Left ventricle myocardium inferior (tissue), 1 donor: Measurements from ENCODE around the gene OLFML2A. TPM values are rescaled to one million over a fixed set of nuclear protein-coding genes. Genes with fewer than 3 reads are reported as not detected.
"Not testable (repeated sequence)": the region's sequence is repeated elsewhere in the genome, so short reads cannot be mapped to it uniquely, and the experiment has no call there.

Experiments used
- DNase-seq: peaks from one replicate; pipeline ENCODE4 v3.0.0-alpha.2; 2020
- H3K27ac ChIP-seq: fragments of 200-600 bp; replicated peaks from 2 replicates; pipeline ENCODE4 v1.8.0; 2021
- H3K27me3 ChIP-seq: fragments of 200-600 bp; 2 replicates; pipeline ENCODE4 v1.8.0; 2021; ENCODE audit warnings: low read depth
- H3K36me3 ChIP-seq: fragments of 200-600 bp; 2 replicates; pipeline ENCODE4 v1.8.0; 2021
- H3K4me1 ChIP-seq: fragments of 200-600 bp; 2 replicates; pipeline ENCODE4 v1.8.0; 2021
- H3K4me3 ChIP-seq: fragments of 200-600 bp; 2 replicates; pipeline ENCODE4 v1.8.0; 2021; ENCODE audit warnings: mild to moderate bottlenecking, moderate library complexity
- H3K9me3 ChIP-seq: fragments of 200-600 bp; replicated peaks from 2 replicates; pipeline ENCODE4 v1.8.0; 2021
- intact Hi-C: fragments of 100-400 bp; cut with micrococcal nuclease; formaldehyde crosslinking; loops from one replicate; pipeline ENCODE4 v1.11.0; 2022
- total RNA-seq: library from RNA; stranded (reverse); fragmentation: NEBNext Ultra II Directional; extraction: Animal tissue kit (Norgen Biotek cat#: 25700); gene quantifications from one replicate; pipeline ENCODE4 v1.2.1, GENCODE V29; 2021
- TF ChIP-seq, protein P1 (sequence below): fragments of 200-600 bp; IDR thresholded peaks from 2 replicates; pipeline ENCODE4 v1.8.0; 2021; ENCODE audit warnings: antibody characterized with exemption, mild to moderate bottlenecking, borderline replicate concordance
- donor health status: DM: no; HTN: yes; CAD: no; lungs with severe emphysema.

Gene OLFML2A
- total RNA-seq, 1 donor from 2014 or later: 41.1 TPM

DNA sequence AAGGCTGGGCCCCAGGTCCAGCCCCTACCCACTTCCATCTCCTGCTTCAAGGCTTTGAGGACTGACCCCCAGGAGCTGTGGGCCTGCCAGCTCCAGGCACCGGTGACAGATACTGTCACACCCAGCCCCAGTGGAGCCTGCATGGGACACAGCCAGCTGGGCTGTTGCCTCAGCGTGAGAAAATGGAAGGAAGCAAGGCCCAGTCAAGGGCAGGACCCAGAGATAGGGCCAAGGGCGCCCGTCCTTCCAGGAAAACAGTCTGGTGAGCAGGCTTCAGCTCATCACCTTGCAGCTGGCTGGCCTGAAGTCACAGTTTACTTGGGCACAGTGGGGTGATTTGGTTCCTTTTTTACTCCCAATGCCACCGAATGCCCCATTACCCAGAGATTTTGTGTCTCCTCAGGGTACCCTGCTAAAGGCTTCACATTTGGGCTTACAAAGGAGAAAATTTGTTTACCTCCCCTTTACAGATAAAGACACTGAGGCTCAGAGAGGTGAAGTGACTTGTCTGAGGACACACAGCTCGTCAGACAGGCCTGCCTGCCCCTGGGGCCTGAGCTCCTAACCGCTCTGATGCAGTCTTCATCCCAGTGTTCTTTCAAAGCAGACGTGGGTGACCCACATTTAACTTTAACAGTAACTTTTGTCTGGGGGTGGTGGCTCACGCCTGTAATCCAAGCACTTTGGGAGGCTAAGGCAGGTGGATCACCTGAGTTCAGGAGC, 54.9 kb downstream of the OLFML2A start:
- intact Hi-C loops: no loop called here
- no peaks in the 10 kb centered on the region for H3K27me3 ChIP-seq
- peaks cover 59% of the 10 kb centered on the region for H3K4me1 ChIP-seq
- TF ChIP-seq, protein P1, sequence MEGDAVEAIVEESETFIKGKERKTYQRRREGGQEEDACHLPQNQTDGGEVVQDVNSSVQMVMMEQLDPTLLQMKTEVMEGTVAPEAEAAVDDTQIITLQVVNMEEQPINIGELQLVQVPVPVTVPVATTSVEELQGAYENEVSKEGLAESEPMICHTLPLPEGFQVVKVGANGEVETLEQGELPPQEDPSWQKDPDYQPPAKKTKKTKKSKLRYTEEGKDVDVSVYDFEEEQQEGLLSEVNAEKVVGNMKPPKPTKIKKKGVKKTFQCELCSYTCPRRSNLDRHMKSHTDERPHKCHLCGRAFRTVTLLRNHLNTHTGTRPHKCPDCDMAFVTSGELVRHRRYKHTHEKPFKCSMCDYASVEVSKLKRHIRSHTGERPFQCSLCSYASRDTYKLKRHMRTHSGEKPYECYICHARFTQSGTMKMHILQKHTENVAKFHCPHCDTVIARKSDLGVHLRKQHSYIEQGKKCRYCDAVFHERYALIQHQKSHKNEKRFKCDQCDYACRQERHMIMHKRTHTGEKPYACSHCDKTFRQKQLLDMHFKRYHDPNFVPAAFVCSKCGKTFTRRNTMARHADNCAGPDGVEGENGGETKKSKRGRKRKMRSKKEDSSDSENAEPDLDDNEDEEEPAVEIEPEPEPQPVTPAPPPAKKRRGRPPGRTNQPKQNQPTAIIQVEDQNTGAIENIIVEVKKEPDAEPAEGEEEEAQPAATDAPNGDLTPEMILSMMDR: no peak
- H3K36me3 ChIP-seq: no peaks in the 10 kb centered on the region
- peak overlapping the region; percentile 96 for H3K27ac ChIP-seq
- H3K4me3 ChIP-seq: no peak overlapping the region
- peak; percentile 81 for DNase-seq
- no peaks in the 10 kb centered on the region for H3K9me3 ChIP-seq

GRCh38 chr9:124834591-124834990, 57.7 kb downstream of the OLFML2A start:
- TF ChIP-seq, protein P1: no peak
- H3K9me3 ChIP-seq: no peaks in the 10 kb centered on the region
- peaks cover 62% of the 10 kb centered on the region for H3K4me1 ChIP-seq
- H3K4me3 ChIP-seq: peak overlapping the region; percentile 40
- peak overlapping the region; percentile 96 for H3K27ac ChIP-seq
- no peak for DNase-seq
- no peaks in the 10 kb centered on the region for H3K36me3 ChIP-seq
- no peaks in the 10 kb centered on the region for H3K27me3 ChIP-seq
- intact Hi-C loops: no loop called here

DNA sequence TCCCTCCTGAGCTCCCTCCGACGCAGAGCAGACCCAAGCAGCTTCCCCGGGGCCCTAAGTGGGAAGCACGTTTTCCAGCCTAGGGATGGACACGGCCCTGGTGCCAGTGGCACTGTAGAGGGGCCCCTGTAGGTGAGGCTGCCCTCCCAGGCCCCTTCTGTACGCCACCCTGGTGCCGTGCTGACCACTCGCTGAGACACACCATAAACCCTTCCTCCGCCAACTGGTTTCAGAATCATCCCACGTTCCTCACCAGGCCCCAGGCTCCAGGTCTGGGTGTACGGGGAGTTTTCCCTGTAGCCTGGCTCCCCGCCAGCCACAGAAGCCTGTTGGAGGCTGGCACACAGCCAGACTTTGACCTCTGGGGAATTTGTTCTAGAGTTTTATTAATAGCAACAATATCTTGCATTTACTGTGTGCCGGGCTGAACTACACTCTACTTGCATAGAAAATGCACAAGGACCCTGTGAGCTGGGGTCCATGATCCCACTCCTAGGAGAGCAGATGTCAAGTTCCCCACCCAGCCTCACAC, 58.2 kb downstream of the OLFML2A start:
- H3K4me1 ChIP-seq: peaks cover 67% of the 10 kb centered on the region
- H3K9me3 ChIP-seq: no peaks in the 10 kb centered on the region
- peak overlapping the region; percentile 40 for H3K4me3 ChIP-seq
- DNase-seq: peak; percentile 90
- no peaks in the 10 kb centered on the region for H3K36me3 ChIP-seq
- H3K27me3 ChIP-seq: no peaks in the 10 kb centered on the region
- TF ChIP-seq, protein P1: no peak
- H3K27ac ChIP-seq: peak overlapping the region; percentile 96
- intact Hi-C loops: no loop called here

DNA sequence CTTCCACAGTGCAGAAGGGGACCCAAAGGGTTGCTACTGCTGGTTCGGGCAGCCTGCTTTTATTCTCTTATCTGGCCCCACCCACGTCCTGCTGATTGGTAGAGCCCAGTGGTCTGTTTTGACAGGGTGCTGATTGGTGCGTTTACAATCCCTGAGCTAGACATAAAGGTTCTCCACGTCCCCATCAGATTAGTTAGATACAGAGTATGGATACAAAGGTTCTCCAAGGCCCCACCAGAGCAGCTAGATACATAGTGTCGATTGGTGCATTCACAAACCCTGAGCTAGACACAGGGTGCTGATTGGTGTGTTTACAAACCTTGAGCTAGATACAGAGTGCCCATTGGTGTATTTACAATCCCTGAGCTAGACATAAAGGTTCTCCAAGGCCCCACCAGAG, 61.2 kb downstream of the OLFML2A start:
- intact Hi-C loops, H3K27ac ChIP-seq, H3K4me3 ChIP-seq, H3K9me3 ChIP-seq, H3K36me3 ChIP-seq, DNase-seq, H3K27me3 ChIP-seq: not testable (repeated sequence)
- peaks cover 55% of the 10 kb centered on the region for H3K4me1 ChIP-seq

DNA sequence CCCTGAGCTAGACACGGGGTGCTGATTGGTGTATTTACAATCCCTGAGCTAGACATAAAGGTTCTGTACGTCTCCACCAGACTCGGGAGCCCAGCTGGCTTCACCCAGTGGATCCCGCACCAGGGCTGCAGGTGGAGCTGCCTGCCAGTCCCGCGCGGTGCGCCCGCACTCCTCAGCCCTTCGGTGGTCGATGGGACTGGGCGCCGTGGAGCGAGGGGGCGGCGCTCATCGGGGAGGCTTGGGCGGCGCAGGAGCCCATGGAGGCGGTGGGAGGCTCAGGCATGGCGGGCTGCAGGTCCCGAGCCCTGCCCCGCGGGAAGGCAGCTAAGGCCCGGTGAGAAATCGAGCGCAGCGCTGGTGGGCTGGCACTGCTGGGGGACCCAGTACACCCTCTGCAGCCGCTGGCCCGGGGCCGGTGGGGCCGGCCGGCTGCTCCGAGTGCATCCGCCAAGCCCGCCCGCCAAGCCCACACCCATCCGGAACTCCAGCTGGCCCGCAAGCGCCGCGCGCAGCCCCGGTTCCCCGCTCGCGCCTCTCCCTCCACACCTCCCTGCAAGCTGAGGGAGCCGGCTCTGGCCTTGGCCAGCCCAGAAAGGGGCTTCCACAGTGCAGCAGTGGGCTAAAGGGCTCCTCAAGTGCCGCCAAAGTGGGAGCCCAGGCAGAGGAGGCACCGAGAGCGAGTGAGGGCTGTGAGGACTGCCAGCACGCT, 61.8 kb downstream of the OLFML2A start:
- H3K4me1 ChIP-seq: peaks cover 51% of the 10 kb centered on the region
- H3K27ac ChIP-seq, DNase-seq, intact Hi-C loops, H3K9me3 ChIP-seq, H3K27me3 ChIP-seq, H3K36me3 ChIP-seq: not testable (repeated sequence)
- peak overlapping the region; percentile 25 for H3K4me3 ChIP-seq

DNA sequence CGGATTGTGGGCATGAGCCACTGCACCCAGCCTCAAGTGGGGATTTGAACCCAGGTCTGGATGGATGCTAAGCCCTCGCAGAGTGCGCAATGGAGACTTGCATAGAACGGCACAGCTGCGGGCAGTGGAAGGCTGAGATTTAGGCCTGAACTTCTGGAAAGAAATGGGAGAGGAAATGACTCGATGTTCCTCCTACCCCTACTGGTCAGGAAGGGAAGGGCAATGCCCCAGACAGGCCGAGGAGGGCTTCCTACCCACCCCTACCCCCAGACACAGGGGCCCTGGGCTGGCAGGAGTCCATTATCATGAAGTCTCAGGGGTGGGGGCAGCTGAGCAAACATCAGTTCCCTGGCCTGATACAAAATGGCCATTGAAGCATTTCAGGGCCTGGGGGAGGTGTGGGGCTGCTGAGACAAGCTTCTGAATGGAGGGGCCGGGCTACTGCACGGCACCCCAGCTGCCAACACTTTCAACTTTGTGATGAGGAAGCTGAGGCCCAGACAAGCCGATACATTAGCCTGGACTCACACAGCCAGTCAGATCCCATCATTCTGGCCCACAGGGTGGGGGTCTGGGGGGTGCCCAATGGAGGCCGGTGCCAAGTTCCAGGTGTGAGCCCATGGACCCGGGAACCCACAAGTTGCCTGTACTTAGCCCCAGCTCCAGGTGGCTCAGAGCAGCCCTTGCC, 62.8 kb downstream of the OLFML2A start:
- DNase-seq: no peak
- Histone ChIP-seq H3K4me3 (no peak overlapping the region), H3K27me3 (no peaks in the 10 kb centered on the region), H3K27ac (peak overlapping the region; percentile 37), H3K9me3 (no peaks in the 10 kb centered on the region), H3K36me3 (no peaks in the 10 kb centered on the region), H3K4me1 (peaks cover 41% of the 10 kb centered on the region)
- TF ChIP-seq, protein P1: peak; percentile 57
- intact Hi-C loops: no loop called here
